ENCODE measurements around the gene CCDC92B.

Gene CCDC92B

GRCh38 chr17:2779545-2779944, 30.1 kb upstream of the CCDC92B start:
- no peak for TF ChIP-seq TAF1 (IDR thresholded peaks at IDR 0.05; ENCODE audit: low read depth, low read length)
- no peak for TF ChIP-seq SPI1 (IDR thresholded peaks at IDR 0.05; ENCODE audit: low read depth, low read length)
- TF ChIP-seq POU2F2 (IDR thresholded peaks at IDR 0.05; ENCODE audit: low read depth, low read length), result no peak
- no peak for TF ChIP-seq POLR2AphosphoS5 (IDR thresholded peaks at IDR 0.05; ENCODE audit: low read depth, low read length)

GRCh38 chr17:2778489-2778888, 29.0 kb upstream of the CCDC92B start:
- FAIRE-seq (no peak), DNase-seq (ENCODE audit: insufficient read length, low spot score) (no peak)
- no peak for TF ChIP-seq PAX5 (IDR thresholded peaks at IDR 0.05; ENCODE audit: insufficient read depth, low read length, severe bottlenecking)
- TF ChIP-seq POU2F2 (IDR thresholded peaks at IDR 0.05; ENCODE audit: low read depth, low read length), result no peak
- no peak for TF ChIP-seq POLR2AphosphoS5 (IDR thresholded peaks at IDR 0.05; ENCODE audit: low read depth, low read length)
- TF ChIP-seq TAF1 (IDR thresholded peaks at IDR 0.05; ENCODE audit: low read depth, low read length), result no peak
- no peak for TF ChIP-seq SPI1 (IDR thresholded peaks at IDR 0.05; ENCODE audit: low read depth, low read length)
- no peak for TF ChIP-seq POLR2A (IDR thresholded peaks at IDR 0.05; ENCODE audit: low read depth, low read length)

More at GRCh38 chr17:2779545-2779944, 30.1 kb upstream of the CCDC92B start:
- no peak for DNase-seq (ENCODE audit: insufficient read length, low spot score)
- no peak for FAIRE-seq

DNA sequence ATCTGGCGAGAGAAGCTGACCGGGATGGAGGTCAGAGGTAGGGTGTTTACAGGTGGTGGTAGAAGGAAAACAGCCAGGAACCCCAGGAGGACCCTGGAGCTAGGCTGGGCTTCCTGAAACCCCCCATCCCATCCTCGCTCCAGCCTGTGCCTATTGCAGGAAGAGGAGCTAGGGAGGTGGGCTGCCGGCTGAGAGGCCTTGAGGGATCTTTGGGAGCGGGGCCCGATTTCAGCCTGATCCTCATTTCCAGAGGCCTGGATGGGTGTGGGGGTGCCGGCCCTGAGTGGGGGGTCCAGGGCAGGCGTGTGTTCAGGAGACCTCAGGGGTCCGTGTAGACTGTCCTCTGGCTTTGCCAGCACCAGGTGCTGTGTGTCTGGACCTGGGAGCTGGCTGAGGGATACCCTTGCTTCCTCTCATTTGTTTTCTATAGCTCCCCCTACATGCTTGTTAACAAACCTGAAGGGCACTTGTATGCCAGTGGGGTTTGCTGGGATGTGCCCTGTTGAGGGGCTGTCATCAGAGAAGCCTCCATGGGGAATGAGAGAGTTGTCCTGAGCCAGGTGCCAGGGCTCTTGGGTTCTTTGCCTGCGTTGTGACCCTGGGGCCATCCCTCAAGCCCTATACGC, 27.9 kb upstream of the CCDC92B start:
- no peak for DNase-seq (ENCODE audit: insufficient read length, low spot score)
- TF ChIP-seq SPI1 (IDR thresholded peaks at IDR 0.05; ENCODE audit: low read depth, low read length), result no peak
- TF ChIP-seq POLR2A (IDR thresholded peaks at IDR 0.05; ENCODE audit: low read depth, low read length), result no peak
- no peak for TF ChIP-seq POU2F2 (IDR thresholded peaks at IDR 0.05; ENCODE audit: low read depth, low read length)
- no peak for FAIRE-seq

DNA sequence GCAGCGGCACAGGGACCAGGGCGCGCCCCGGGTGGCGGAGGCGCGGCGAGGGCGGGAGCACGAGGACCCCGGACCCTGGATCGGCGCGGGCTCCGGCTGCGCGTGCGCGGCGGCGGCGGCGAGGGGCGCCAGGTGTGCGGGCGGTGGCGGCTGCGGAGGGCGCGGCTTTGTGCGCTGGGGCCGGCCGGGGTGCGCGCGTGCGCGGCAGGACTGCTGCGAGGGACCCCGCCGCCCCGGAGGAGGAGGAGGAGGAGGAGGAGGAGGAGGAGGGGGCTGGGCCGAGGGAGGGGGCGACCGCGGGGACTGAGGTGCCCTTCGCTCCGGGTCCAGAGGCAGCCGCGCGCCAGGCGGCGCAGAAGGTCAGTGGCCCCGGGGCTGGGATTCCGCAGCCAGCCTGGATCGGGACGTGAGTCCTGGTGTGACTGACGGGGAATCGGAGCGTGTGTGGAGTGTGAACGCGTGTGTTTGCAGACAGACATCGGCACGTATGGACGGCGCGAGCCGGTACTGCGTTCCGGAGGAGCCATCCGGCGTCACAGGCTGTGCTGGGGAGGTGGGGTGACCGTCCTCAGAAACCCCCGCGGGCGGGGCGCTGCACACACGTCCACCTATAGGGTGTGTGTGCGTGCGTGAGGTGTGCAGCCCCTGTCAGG, 27.3 kb upstream of the CCDC92B start:
- DNase-seq (ENCODE audit: insufficient read length, low spot score) (no peak), FAIRE-seq (peak; percentile 52)
- TF ChIP-seq POLR2AphosphoS5 (IDR thresholded peaks at IDR 0.05; ENCODE audit: low read depth, low read length) (no peak), POU2F2 (IDR thresholded peaks at IDR 0.05; ENCODE audit: low read depth, low read length) (no peak), TAF1 (IDR thresholded peaks at IDR 0.05; ENCODE audit: low read depth, low read length) (no peak), POLR2A (IDR thresholded peaks at IDR 0.05; ENCODE audit: low read depth, low read length) (no peak), PAX5 (IDR thresholded peaks at IDR 0.05; ENCODE audit: insufficient read depth, low read length, severe bottlenecking) (no peak), SPI1 (IDR thresholded peaks at IDR 0.05; ENCODE audit: low read depth, low read length) (no peak)

- no peak for TF ChIP-seq TAF1 (IDR thresholded peaks at IDR 0.05; ENCODE audit: low read depth, low read length)
- no peak for TF ChIP-seq POU2F2 (IDR thresholded peaks at IDR 0.05; ENCODE audit: low read depth, low read length)
- no peak for TF ChIP-seq POLR2A (IDR thresholded peaks at IDR 0.05; ENCODE audit: low read depth, low read length)
- TF ChIP-seq PAX5 (IDR thresholded peaks at IDR 0.05; ENCODE audit: insufficient read depth, low read length, severe bottlenecking), result no peak
- TF ChIP-seq SPI1 (IDR thresholded peaks at IDR 0.05; ENCODE audit: low read depth, low read length), result no peak
- TF ChIP-seq POLR2AphosphoS5 (IDR thresholded peaks at IDR 0.05; ENCODE audit: low read depth, low read length), result no peak
- DNase-seq (ENCODE audit: insufficient read length, low spot score) (no peak), FAIRE-seq (no peak)
Measured at GRCh38 chr17:2775206-2775605, 25.8 kb upstream of the CCDC92B start.

GRCh38 chr17:2770129-2770528, 20.7 kb upstream of the CCDC92B start:
- TF ChIP-seq POLR2AphosphoS5 (IDR thresholded peaks at IDR 0.05; ENCODE audit: low read depth, low read length) (no peak), TAF1 (IDR thresholded peaks at IDR 0.05; ENCODE audit: low read depth, low read length) (no peak), SPI1 (IDR thresholded peaks at IDR 0.05; ENCODE audit: low read depth, low read length) (no peak), POU2F2 (IDR thresholded peaks at IDR 0.05; ENCODE audit: low read depth, low read length) (no peak), POLR2A (IDR thresholded peaks at IDR 0.05; ENCODE audit: low read depth, low read length) (no peak), PAX5 (IDR thresholded peaks at IDR 0.05; ENCODE audit: insufficient read depth, low read length, severe bottlenecking) (no peak)
- DNase-seq (ENCODE audit: insufficient read length, low spot score) (no peak), FAIRE-seq (no peak)

DNA sequence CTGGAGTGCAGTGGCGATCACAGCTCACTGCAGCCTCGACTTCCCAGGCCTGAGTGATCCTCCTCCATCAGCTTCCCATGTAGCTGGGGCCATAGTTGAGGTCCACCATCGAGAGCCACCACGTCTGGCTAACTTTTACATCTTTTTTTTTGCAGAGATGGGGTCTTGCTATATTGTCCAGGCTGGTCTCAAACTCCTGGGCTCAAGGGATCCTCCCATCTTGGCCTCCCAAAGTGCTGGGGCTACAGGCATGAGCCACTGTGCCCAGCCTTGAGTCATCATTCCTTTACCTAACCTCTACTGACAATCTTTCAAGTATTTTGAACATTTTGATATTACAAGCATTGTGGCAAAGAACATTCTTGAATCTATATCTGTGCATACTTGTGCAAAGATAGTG, 9.4 kb upstream of the CCDC92B start:
- no peak for FAIRE-seq
- TF ChIP-seq SPI1 (IDR thresholded peaks at IDR 0.05; ENCODE audit: low read depth, low read length), result no peak
- TF ChIP-seq TAF1 (IDR thresholded peaks at IDR 0.05; ENCODE audit: low read depth, low read length), result no peak
- no peak for TF ChIP-seq POU2F2 (IDR thresholded peaks at IDR 0.05; ENCODE audit: low read depth, low read length)
- no peak for TF ChIP-seq POLR2A (IDR thresholded peaks at IDR 0.05; ENCODE audit: low read depth, low read length)
- no peak for TF ChIP-seq PAX5 (IDR thresholded peaks at IDR 0.05; ENCODE audit: insufficient read depth, low read length, severe bottlenecking)
- no peak for DNase-seq (ENCODE audit: insufficient read length, low spot score)

- DNase-seq (ENCODE audit: insufficient read length, low spot score) (no peak), FAIRE-seq (no peak)
- TF ChIP-seq POLR2AphosphoS5 (IDR thresholded peaks at IDR 0.05; ENCODE audit: low read depth, low read length), result no peak
Measured at GRCh38 chr17:2755891-2756724, 6.7 kb upstream of the CCDC92B start.

DNA sequence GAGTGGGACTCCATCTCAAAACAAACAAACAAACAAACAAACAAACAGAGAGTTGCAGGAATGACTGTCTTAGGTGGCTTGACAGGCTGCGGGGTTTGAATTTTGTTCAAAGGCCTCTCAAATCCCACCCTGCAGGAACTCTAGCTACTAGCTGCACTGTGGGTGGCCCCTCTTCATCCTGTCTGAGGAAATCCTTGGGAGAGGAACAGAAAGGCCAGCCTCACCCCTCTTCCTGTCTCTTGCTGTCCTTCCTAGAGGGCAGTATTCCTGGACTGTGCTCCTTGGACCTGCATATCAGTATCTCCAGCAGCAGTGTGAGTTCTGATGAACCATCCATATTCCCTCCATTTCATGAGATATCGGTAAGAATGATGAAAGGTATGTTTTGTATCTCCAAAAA, 2.0 kb upstream of the CCDC92B start:
- no peak for FAIRE-seq
- TF ChIP-seq POLR2AphosphoS5 (IDR thresholded peaks at IDR 0.05; ENCODE audit: low read depth, low read length) (no peak), POLR2A (IDR thresholded peaks at IDR 0.05; ENCODE audit: low read depth, low read length) (no peak), TAF1 (IDR thresholded peaks at IDR 0.05; ENCODE audit: low read depth, low read length) (no peak), SPI1 (IDR thresholded peaks at IDR 0.05; ENCODE audit: low read depth, low read length) (no peak), POU2F2 (IDR thresholded peaks at IDR 0.05; ENCODE audit: low read depth, low read length) (no peak), PAX5 (IDR thresholded peaks at IDR 0.05; ENCODE audit: insufficient read depth, low read length, severe bottlenecking) (no peak)
- no peak for DNase-seq (ENCODE audit: insufficient read length, low spot score)
